H1 (cell line): ENCODE results near the gene LRRC56. TPM values are rescaled to one million over a fixed set of nuclear protein-coding genes. Genes with fewer than 3 reads are reported as not detected.

ENCODE experiments used
- ASH2L ChIP-seq: fragments of 200-600, 300-600 bp; sonication (generic); IDR thresholded peaks from one replicate; pipeline ENCODE4 v1.7.1; 2017; ENCODE audit warnings: low read length
- POLR2AphosphoS5 ChIP-seq: IDR thresholded peaks from 2 replicates; pipeline ENCODE4 v1.6.1; 2011; ENCODE audit warnings: low read depth, low read length
- RFX5 ChIP-seq: IDR thresholded peaks from 2 replicates; pipeline ENCODE4 v1.6.1; 2011; ENCODE audit warnings: low read depth, low read length, improper control_type of control experiment, borderline replicate concordance
- RNF2 ChIP-seq: fragments of 200-900, 300-1000 bp; sonication (generic); IDR thresholded peaks from 2 replicates; pipeline ENCODE4 v1.7.1; 2016; ENCODE audit warnings: borderline replicate concordance, low read depth, mild to moderate bottlenecking, antibody characterized with exemption, low read length; ENCODE audit not compliant: poor library complexity, severe bottlenecking; ENCODE audit errors: missing control alignments
- SRF ChIP-seq: IDR thresholded peaks from 2 replicates; pipeline ENCODE4 v1.6.1; 2011; ENCODE audit warnings: mild to moderate bottlenecking, low read depth, low read length, moderate library complexity
- YY1 ChIP-seq: IDR thresholded peaks from 2 replicates; pipeline ENCODE4 v1.6.1; 2011; ENCODE audit warnings: low read depth, mild to moderate bottlenecking, low read length
- polyA plus RNA-seq, 7 experiments: library from polyadenylated mRNA; depleted of rRNA in 3 of 7; stranded (reverse) in 5 of 7; unstranded in 2 of 7; fragments of >200 nt in 5 of 7; fragments of 200-250 nt in 2 of 7; gene quantifications; 1 replicate in 5 of 7; 2 replicates in 1 of 7; 4 replicates in 1 of 7; pipeline versions ENCODE4 v1.2.1 to v1.2.3, GENCODE V29; 2011 to 2013; ENCODE audit warnings: missing spikeins in 2 of 7, mixed read lengths in 2 of 7
- total RNA-seq: library from RNA; stranded (reverse); fragmentation: NEBNext Ultra II Directional; extraction: Animal tissue kit (Norgen Biotek cat#: 25700); gene quantifications from 2 replicates; pipeline ENCODE4 v1.2.1, GENCODE V29; 2021

Gene LRRC56
- total and polyA plus RNA-seq, 2 of the 8 experiments (the other 6 are each of a cell fraction or from before 2014, with no cell fraction given): 0.94 to 1.9 TPM

- no peak for TF ChIP-seq ASH2L
- TF ChIP-seq YY1: no peak
- no peak for TF ChIP-seq SRF
- no peak for TF ChIP-seq RFX5
- TF ChIP-seq POLR2AphosphoS5: no peak
- no peak for TF ChIP-seq RNF2
Measured at GRCh38 chr11:557328-558132, 20.2 kb downstream of the LRRC56 start (continued).
